GM12878 (cell line): ENCODE results near the gene MYO16.

Source experiments
- MEF2A ChIP-seq: IDR thresholded peaks from 2 replicates; pipeline ENCODE4 v1.6.1; 2011; ENCODE audit warnings: low read depth, mild to moderate bottlenecking, low read length, moderate library complexity; ENCODE audit not compliant: insufficient read depth
- PBX3 ChIP-seq: IDR thresholded peaks from 2 replicates; pipeline ENCODE4 v1.6.1; 2011; ENCODE audit warnings: mild to moderate bottlenecking, low read depth, low read length, moderate library complexity; ENCODE audit not compliant: insufficient replicate concordance

DNA sequence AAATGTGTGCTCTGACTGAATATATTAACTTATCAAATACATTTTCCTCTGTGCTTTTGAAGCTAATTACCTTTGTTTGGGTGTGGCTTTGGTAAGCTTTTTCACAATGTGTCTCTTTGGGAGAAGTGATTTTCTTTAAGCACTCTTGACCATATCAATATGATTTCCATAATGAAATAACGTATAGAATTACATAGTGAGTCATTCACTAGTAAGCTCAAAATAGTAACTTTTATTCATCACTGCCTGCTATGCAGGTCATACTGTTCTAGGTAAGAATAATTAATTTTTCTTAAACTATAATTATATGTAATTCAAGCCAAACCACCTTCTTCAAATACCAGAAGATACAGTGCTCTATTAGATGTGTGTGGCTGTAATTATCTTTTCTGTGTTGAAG is 480.7 kb downstream of the MYO16 start:
- no peak for TF ChIP-seq MEF2A
- no peak for TF ChIP-seq PBX3
